GM23248 (cell line): ENCODE measurements around the gene SLC29A4. TPM values are rescaled to one million over a fixed set of nuclear protein-coding genes. Genes with fewer than 3 reads are reported as not detected.
A peak's percentile ranks its signal among the peaks of the same experiment; 100 is the strongest.
"Not testable (repeated sequence)": the region's sequence is repeated elsewhere in the genome, so short reads cannot be mapped to it uniquely, and the experiment has no call there.

Experiments
- DNase-seq: peaks from one replicate; pipeline ENCODE4 v3.0.0-alpha.2; 2015
- H2AFZ ChIP-seq: fragments of 200-600 bp; sonication (generic); 2 replicates; pipeline ENCODE4 v1.6.1; 2016; ENCODE audit warnings: antibody characterized with exemption
- H3F3A ChIP-seq: fragments of 200-600 bp; sonication (generic); 2 replicates; pipeline ENCODE4 v1.6.1; 2016; ENCODE audit warnings: mild to moderate bottlenecking, antibody characterized with exemption, mixed run types; ENCODE audit not compliant: insufficient read depth
- H3K27ac ChIP-seq: fragments of 200-600 bp; sonication (generic); 2 replicates; pipeline ENCODE4 v1.5.1; 2016; ENCODE audit warnings: mild to moderate bottlenecking
- H3K27me3 ChIP-seq: fragments of 200-600 bp; sonication (generic); replicated peaks from 2 replicates; pipeline ENCODE4 v1.6.1; 2016; ENCODE audit warnings: mild to moderate bottlenecking; ENCODE audit not compliant: insufficient read depth
- H3K36me3 ChIP-seq: fragments of 200-600 bp; sonication (generic); 2 replicates; pipeline ENCODE4 v1.6.1; 2016; ENCODE audit warnings: low read depth, mild to moderate bottlenecking
- H3K4me1 ChIP-seq: fragments of 200-600 bp; sonication (generic); 2 replicates; pipeline ENCODE4 v1.6.1; 2016; ENCODE audit warnings: mild to moderate bottlenecking; ENCODE audit not compliant: insufficient read depth
- H3K4me2 ChIP-seq: fragments of 200-600 bp; sonication (generic); one replicate; pipeline ENCODE4 v1.6.1; 2016; ENCODE audit warnings: mild to moderate bottlenecking; ENCODE audit not compliant: unreplicated experiment
- H3K4me3 ChIP-seq: fragments of 200-600 bp; sonication (generic); 2 replicates; pipeline ENCODE4 v1.5.1; 2016; ENCODE audit warnings: mild to moderate bottlenecking
- H3K79me2 ChIP-seq: fragments of 200-600 bp; sonication (generic); 2 replicates; pipeline ENCODE4 v1.6.1; 2016; ENCODE audit warnings: mild to moderate bottlenecking; ENCODE audit not compliant: insufficient read depth
- H3K9ac ChIP-seq: fragments of 200-600 bp; sonication (generic); 2 replicates; pipeline ENCODE4 v1.6.1; 2016; ENCODE audit warnings: mild to moderate bottlenecking
- H3K9me2 ChIP-seq: fragments of 200-600 bp; sonication (generic); 2 replicates; pipeline ENCODE4 v1.6.1; 2016; ENCODE audit warnings: mixed run types, mild to moderate bottlenecking, moderate library complexity; ENCODE audit not compliant: insufficient read depth
- H3K9me3 ChIP-seq: fragments of 200-600 bp; sonication (generic); one replicate; pipeline ENCODE4 v1.6.1; 2017; ENCODE audit warnings: low read depth
- H4K20me1 ChIP-seq: fragments of 200-600 bp; sonication (generic); 2 replicates; pipeline ENCODE4 v1.6.0; 2016; ENCODE audit not compliant: insufficient read depth
- EZH2 ChIP-seq: fragments of 200-600 bp; sonication (generic); IDR thresholded peaks from 2 replicates; pipeline ENCODE4 v1.6.1; 2018; ENCODE audit warnings: antibody characterized with exemption, mild to moderate bottlenecking; ENCODE audit not compliant: insufficient read depth, poor library complexity, severe bottlenecking
- EZH2phosphoT487 ChIP-seq: fragments of 200-600 bp; sonication (generic); IDR thresholded peaks from 2 replicates; pipeline ENCODE4 v1.6.1; 2018; ENCODE audit warnings: antibody characterized with exemption, moderate library complexity, mild to moderate bottlenecking, low read depth; ENCODE audit not compliant: insufficient read depth
- WGBS, 2 experiments: methylation state at CpG; one replicate each; pipeline ENCODE4 v1.1.6; 2015 to 2017; ENCODE audit warnings: low lambda C conversion rate in 2 of 2, low coverage in 1 of 2; ENCODE audit errors: missing lambda C conversion rate in 2 of 2; 5-methylcytosine and 5-hydroxymethylcytosine counted together
- in situ Hi-C: fragments of 300-500 bp; cut with MboI; formaldehyde crosslinking; loops from 2 replicates; pipeline ENCODE4 v1.15.0; 2020
- polyA plus RNA-seq: library from polyadenylated mRNA; unstranded; fragments of >200 nt; fragmentation: Nextera tagmentation; extraction: Ambion mirVana; gene quantifications from 2 replicates; pipeline ENCODE4 v1.2.1, GENCODE V29; 2016
- total RNA-seq: library from RNA; depleted of rRNA; stranded (reverse); fragments of >200 nt; shearing (Covaris generic); gene quantifications from 2 replicates; pipeline ENCODE4 v1.2.3, GENCODE V29; 2014

SLC29A4 gene
- total and polyA plus RNA-seq, 2 experiments from 2014 or later, result 0.35 to 1.2 TPM

DNA sequence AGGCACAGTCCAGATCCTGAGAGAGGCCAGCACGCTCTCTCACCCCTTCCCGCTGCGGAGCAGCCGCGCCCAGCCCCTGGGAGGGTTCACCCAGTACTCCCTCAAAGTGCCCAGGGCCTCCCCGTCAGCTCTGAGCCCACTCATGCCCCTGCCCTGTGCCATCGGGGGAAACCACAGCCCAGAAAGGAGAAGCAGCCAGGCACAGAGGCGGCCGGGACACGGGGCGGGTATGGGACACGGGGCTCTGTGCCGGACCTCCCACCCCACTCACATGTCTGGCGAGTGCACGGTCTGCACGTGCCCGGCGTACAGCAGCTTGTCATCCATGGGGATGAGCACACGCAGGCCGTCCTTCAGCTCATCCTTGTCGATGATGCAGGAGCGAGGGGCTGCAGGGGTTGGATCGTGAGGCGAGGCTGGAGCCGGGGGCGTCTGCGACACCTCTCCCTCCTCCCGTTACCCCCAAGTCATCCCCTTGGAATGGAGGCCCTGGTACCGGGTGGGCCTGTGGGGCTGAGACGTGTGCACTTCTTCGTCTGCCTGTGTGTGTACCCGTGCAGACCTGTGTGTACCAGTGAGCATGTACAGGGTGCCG is 38.2 kb downstream of the SLC29A4 start:
- DNase-seq, result no peak
- 95% methylated on average over 22 to 33 of the region's 33 CpGs for WGBS, 2 experiments
- no peaks in the 10 kb centered on the region for H3F3A ChIP-seq
- in situ Hi-C loops, result no loop called here
- no peak for TF ChIP-seq EZH2phosphoT487
- no peak for TF ChIP-seq EZH2
- no peak overlapping the region for H2AFZ ChIP-seq
- H3K27ac ChIP-seq, result no peak overlapping the region
- H3K36me3 ChIP-seq, result peaks cover 30% of the 10 kb centered on the region; the same call in 1 of the 2 replicates
- no peaks in the 10 kb centered on the region for H3K4me1 ChIP-seq
- H3K27me3 ChIP-seq, result no peaks in the 10 kb centered on the region
- H3K9me3 ChIP-seq, result no peaks in the 10 kb centered on the region
- H3K4me3 ChIP-seq, result no peak overlapping the region
- H3K4me2 ChIP-seq, result no peak overlapping the region
- no peak overlapping the region for H3K9ac ChIP-seq
- no peaks in the 10 kb centered on the region; the same call in 1 of the 2 replicates for H4K20me1 ChIP-seq
- peaks cover 19% of the 10 kb centered on the region for H3K79me2 ChIP-seq
- H3K9me2 ChIP-seq, result no peaks in the 10 kb centered on the region

DNA sequence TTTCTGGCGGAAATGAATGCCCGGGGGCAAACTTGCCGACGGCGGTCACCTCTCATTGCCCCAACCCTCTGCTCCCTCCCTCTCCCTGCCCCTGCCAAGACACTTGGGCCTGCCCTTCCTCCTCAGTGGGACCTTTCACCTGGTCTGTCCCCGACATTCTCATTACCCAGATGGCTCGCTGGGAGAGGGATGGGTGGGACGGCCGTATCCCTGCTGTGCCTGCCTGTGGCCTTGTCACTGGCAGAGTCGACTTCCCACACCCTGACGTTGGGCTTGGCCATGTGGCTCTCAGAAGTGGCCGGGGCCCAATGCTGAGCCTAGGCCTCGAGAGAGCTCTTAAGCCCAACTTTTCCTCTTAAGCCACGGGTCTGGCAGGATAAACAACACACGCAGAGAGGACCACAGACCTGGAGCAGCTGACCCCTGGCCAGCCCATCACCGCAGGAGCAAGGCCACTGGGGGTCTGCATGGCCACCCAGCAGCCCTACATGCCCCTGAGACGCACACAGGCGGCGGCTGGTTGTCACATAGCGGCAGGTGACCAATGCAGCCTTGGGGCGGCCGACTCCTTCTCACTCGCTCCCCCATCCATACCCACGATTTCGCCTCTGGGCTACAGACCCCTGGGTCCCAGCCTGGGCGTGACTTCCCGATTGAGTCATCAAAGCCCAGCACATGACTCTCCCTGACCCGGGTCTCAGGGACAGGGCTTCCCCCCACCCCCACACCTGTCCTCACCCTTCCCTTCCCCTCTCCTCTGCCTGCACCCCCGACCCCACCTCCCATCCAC is 40.1 kb downstream of the SLC29A4 start:
- WGBS, 2 experiments, result 84% methylated on average over 26 to 29 of the region's 29 CpGs
- Histone ChIP-seq H3K9me2 (no peaks in the 10 kb centered on the region), H3K27ac (no peak overlapping the region), H3K9ac (no peak overlapping the region), H3K27me3 (no peaks in the 10 kb centered on the region), H3K4me3 (no peak overlapping the region), H3K36me3 (peaks cover 32% of the 10 kb centered on the region; the same call in 1 of the 2 replicates), H4K20me1 (no peaks in the 10 kb centered on the region), H3K9me3 (no peaks in the 10 kb centered on the region), H3F3A (no peaks in the 10 kb centered on the region), H3K4me2 (no peak overlapping the region), H3K4me1 (peaks cover 9% of the 10 kb centered on the region), H2AFZ (no peak overlapping the region), H3K79me2 (peaks cover 31% of the 10 kb centered on the region)
- in situ Hi-C loops, result no loop called here
- no peak for DNase-seq
- TF ChIP-seq EZH2 (no peak), EZH2phosphoT487 (no peak)

DNA sequence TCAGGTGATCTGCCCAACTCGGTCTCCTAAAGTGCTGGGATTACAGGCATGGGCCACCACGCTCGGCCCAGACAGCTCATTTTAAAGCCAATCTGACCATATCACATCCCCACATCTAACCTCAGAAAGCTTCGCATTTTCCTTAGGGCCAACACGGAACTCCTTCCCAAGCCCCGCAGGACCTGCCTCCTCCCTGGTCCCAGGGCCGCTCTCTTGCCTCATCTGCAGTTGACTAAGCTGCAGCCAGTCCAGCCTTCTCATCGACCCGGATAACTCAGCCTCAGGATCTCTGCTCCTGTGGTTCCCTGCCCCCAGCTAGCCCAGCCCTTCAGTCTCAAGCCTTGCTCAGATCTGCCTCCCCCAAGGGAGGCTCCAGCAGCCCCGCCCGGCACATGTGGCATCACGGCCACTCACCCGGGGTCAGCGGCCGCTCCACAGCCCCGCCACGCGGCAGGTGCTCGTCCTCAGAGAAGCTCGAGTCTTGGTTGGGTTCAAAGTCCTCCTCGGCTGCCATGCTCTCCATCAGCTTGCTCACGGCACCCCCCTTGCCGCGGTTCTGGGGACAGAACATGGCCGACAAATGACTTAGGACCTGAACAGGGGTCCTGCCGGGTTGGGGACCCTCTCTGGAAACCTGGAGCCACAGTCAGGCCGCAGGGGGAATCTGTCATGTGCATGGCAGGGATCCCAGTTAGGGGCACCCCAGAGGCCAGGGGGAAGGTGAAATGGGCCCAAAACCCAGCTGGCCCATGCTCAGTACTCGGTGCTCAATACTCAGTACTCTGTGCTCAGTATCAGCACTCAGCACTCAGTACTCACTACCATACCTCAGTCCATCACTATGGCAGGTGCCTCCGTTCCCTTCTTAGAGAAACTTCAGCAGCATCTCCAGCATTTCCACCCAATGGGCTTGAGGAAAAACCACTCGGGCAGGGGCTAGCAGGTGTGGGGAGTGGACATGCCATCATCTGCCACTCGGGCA is 41.3 kb downstream of the SLC29A4 start:
- H3K4me2 ChIP-seq, H3K9me2 ChIP-seq, H3F3A ChIP-seq, H3K27ac ChIP-seq, H2AFZ ChIP-seq, H3K4me3 ChIP-seq, H4K20me1 ChIP-seq, in situ Hi-C loops, H3K27me3 ChIP-seq, H3K9me3 ChIP-seq, H3K9ac ChIP-seq: not testable (repeated sequence)
- 90 to 92% methylated on average over 25 to 31 of the region's 31 CpGs for WGBS, 2 experiments
- peak; percentile 13 for DNase-seq
- H3K4me1 ChIP-seq, result peaks cover 12% of the 10 kb centered on the region
- peaks cover 41% of the 10 kb centered on the region for H3K79me2 ChIP-seq
- peaks cover 19% of the 10 kb centered on the region; the same call in 1 of the 2 replicates for H3K36me3 ChIP-seq

DNA sequence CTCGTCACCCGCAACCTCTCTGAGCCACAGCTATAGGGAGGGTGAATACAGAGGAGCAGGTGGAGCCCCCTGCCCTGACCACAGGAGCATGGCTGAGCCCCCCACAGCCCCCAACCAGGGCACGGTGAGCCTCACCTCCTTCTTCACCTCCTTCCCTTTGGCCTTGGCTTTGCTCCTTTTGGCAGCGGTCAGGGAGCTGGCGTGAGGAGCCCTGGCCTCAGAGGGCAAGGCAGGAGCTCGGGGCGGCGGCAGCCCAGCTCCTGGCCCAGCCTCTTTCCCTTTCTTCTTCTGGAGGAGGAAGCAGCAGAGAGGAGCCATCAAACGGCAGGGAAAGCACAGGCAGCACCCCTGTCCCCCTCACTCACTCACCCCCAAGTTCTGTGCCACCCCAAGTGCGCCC is 42.2 kb downstream of the SLC29A4 start:
- peaks cover 12% of the 10 kb centered on the region for H3K4me1 ChIP-seq
- H3K4me2 ChIP-seq, result no peak overlapping the region
- H2AFZ ChIP-seq, result no peak overlapping the region
- H3K27ac ChIP-seq, result no peak overlapping the region
- 95 to 97% methylated on average over 9 to 10 of the region's 10 CpGs for WGBS, 2 experiments
- H3F3A ChIP-seq, result no peaks in the 10 kb centered on the region
- peaks cover 10% of the 10 kb centered on the region; the same call in 1 of the 2 replicates for H3K36me3 ChIP-seq
- no peaks in the 10 kb centered on the region for H4K20me1 ChIP-seq
- H3K9me2 ChIP-seq, result no peaks in the 10 kb centered on the region
- DNase-seq, result no peak
- in situ Hi-C loops, result no loop called here
- H3K9ac ChIP-seq, result no peak overlapping the region
- no peak overlapping the region for H3K4me3 ChIP-seq
- TF ChIP-seq EZH2 (no peak), EZH2phosphoT487 (no peak)
- H3K9me3 ChIP-seq, result no peaks in the 10 kb centered on the region
- peaks cover 44% of the 10 kb centered on the region for H3K79me2 ChIP-seq
- no peaks in the 10 kb centered on the region for H3K27me3 ChIP-seq
